ENCODE data around the gene SCAMP2. TPM values are rescaled to one million over a fixed set of nuclear protein-coding genes. Genes with fewer than 3 reads are reported as not detected.

SCAMP2 gene
- total RNA-seq, 1 experiment from 2014 or later = 121 TPM

GRCh38 chr15:74872702-74873035, 496 bp downstream of the SCAMP2 start:
- ATAC-seq = peak; percentile 3; the same call in 1 of the 2 replicates
- ChIA-PET POLR2A (no interaction called here), CTCF (no interaction called here)
- TF ChIP-seq TCF7L2 (IDR thresholded peaks at IDR 0.05; ENCODE audit: low read depth, low read length) (no peak), POLR2AphosphoS5 (IDR thresholded peaks at IDR 0.05; ENCODE audit: low read depth, low read length) (no peak)
- Histone ChIP-seq H3K27ac (ENCODE audit: low read length) (peak overlapping the region; percentile 88), H3K27me3 (ENCODE audit: control insufficient read depth, insufficient read depth, low read length) (no peaks in the 10 kb centered on the region), H3K4me1 (ENCODE audit: control insufficient read depth, insufficient read depth, low read length) (peaks cover 19% of the 10 kb centered on the region), H3K9me3 (ENCODE audit: control insufficient read depth, insufficient read depth, low read depth, low read length) (no peaks in the 10 kb centered on the region), H3K4me3 (ENCODE audit: low read depth in 2 of 2, low read length in 2 of 2) (peak overlapping the region; percentile 85 to 98), H3K36me3 (ENCODE audit: control insufficient read depth, insufficient read depth, low read length) (no peaks in the 10 kb centered on the region)
- BruUV-seq (replicated peaks) = TSS peak; percentile 78
- in situ Hi-C loops (cut with HindIII; ENCODE audit: low pct_unique_long_range_greater_than_20kb, low sequenced_read_pairs) (no loop called here), intact Hi-C loops (cut with micrococcal nuclease; ENCODE audit: unreplicated experiment) (no loop called here)
- no peak for DNase-seq (ENCODE audit: low read depth, low spot score)

- ChIA-PET POLR2A (interaction anchor here (0.6 to 0.7 kb wide), 2 partner anchors 464 to 1772 kb away, joined by 3 read pairs; no protein-coding TSS in a partner anchor), CTCF (interaction anchor here (1.1 kb wide), 1 partner anchor 31 kb away, joined by 4 read pairs; no protein-coding TSS in a partner anchor)
- ATAC-seq (no peak), DNase-seq (ENCODE audit: low read depth, low spot score) (no peak)
- Histone ChIP-seq H3K4me1 (ENCODE audit: control insufficient read depth, insufficient read depth, low read length) (peaks cover 19% of the 10 kb centered on the region), H3K9me3 (ENCODE audit: control insufficient read depth, insufficient read depth, low read depth, low read length) (no peaks in the 10 kb centered on the region), H3K36me3 (ENCODE audit: control insufficient read depth, insufficient read depth, low read length) (no peaks in the 10 kb centered on the region), H3K27me3 (ENCODE audit: control insufficient read depth, insufficient read depth, low read length) (no peaks in the 10 kb centered on the region), H3K27ac (ENCODE audit: low read length) (no peak overlapping the region), H3K4me3 (ENCODE audit: low read depth in 2 of 2, low read length in 2 of 2) (no peak overlapping the region)
- TF ChIP-seq REST (IDR thresholded peaks at IDR 0.05; ENCODE audit: insufficient read depth in 1 of 2, low read depth in 2 of 2, low read length in 1 of 2) (no peak), CTCF (IDR thresholded peaks at IDR 0.05) (no peak), POLR2AphosphoS5 (IDR thresholded peaks at IDR 0.05; ENCODE audit: low read depth, low read length) (no peak), SIN3A (IDR thresholded peaks at IDR 0.05; ENCODE audit: borderline replicate concordance, insufficient read depth, low read depth, low read length) (no peak), TCF7L2 (IDR thresholded peaks at IDR 0.05; ENCODE audit: low read depth, low read length) (no peak)
- TSS peak; percentile 50 for BruUV-seq (replicated peaks)
- intact Hi-C loops (cut with micrococcal nuclease; ENCODE audit: unreplicated experiment) = no loop called here
- in situ Hi-C loops (cut with HindIII; ENCODE audit: low pct_unique_long_range_greater_than_20kb, low sequenced_read_pairs) = no loop called here
These were observed 2.5 kb downstream of the SCAMP2 start for GRCh38 chr15:74870436-74871215.
